SK-N-SH (cell line): ENCODE measurements around the gene U2SURP. TPM values are rescaled to one million over a fixed set of nuclear protein-coding genes. Genes with fewer than 3 reads are reported as not detected.

Experiments
- CTCF ChIA-PET: fragments of 300-600, 350-600 bp; formaldehyde crosslinking; extraction: SDS; loops from one replicate; lab custom pipeline; 2021; lab: Yijun Ruan, JAX
- POLR2A ChIA-PET: fragments of 350-600 bp; sonication (Branson Sonifier 250); formaldehyde crosslinking; extraction: SDS; loops from one replicate; lab custom pipeline; 2020; ENCODE audit warnings: antibody characterized with exemption, inconsistent platforms; lab: Yijun Ruan, JAX
- DNase-seq: peaks from one replicate; pipeline ENCODE4 v3.0.0; 2012
- H2AFZ ChIP-seq: fragments of 200-600 bp; sonication (generic); 2 replicates; pipeline ENCODE4 v1.8.1; 2016; ENCODE audit warnings: antibody characterized with exemption, mild to moderate bottlenecking, low read depth
- H3F3A ChIP-seq: fragments of 200-600 bp; sonication (generic); replicated peaks from 2 replicates; pipeline ENCODE3; 2016; ENCODE audit warnings: antibody characterized with exemption, mild to moderate bottlenecking; ENCODE audit not compliant: insufficient read depth
- H3K27ac ChIP-seq, 2 experiments: fragments of 200-500 bp in 1 of 2; fragments of 200-600 bp in 1 of 2; sonication (Bioruptor generic) in 1 of 2; sonication (generic), shearing (Covaris generic) in 1 of 2; 2 replicates each; pipeline versions ENCODE4 v1.5.1 to v1.6.1; 2014 to 2016; ENCODE audit warnings: low read depth in 2 of 2, inconsistent platforms in 1 of 2, low read length in 1 of 2, mild to moderate bottlenecking in 1 of 2, mixed read lengths in 1 of 2
- H3K27me3 ChIP-seq: fragments of 200-600 bp; sonication (generic), shearing (Covaris generic); 2 replicates; pipeline ENCODE4 v1.6.1; 2016; ENCODE audit warnings: mixed run types; ENCODE audit not compliant: insufficient read depth
- H3K36me3 ChIP-seq, 2 experiments: fragments of 200-500 bp in 1 of 2; fragments of 200-600 bp in 1 of 2; sonication (Bioruptor generic) in 1 of 2; sonication (generic) in 1 of 2; replicated peaks in 1 of 2; 2 replicates each; pipeline versions ENCODE3 to v1.5.1; 2014 to 2016; ENCODE audit warnings: low read length in 1 of 2, mild to moderate bottlenecking in 1 of 2; ENCODE audit not compliant: insufficient read depth in 2 of 2, control insufficient read depth in 1 of 2
- H3K4me1 ChIP-seq, 2 experiments: fragments of 200-500 bp in 1 of 2; fragments of 200-600 bp in 1 of 2; sonication (Bioruptor generic) in 1 of 2; sonication (generic), shearing (Covaris generic) in 1 of 2; 2 replicates each; pipeline versions ENCODE4 v1.5.1 to v1.6.1; 2014 to 2016; ENCODE audit warnings: low read depth in 1 of 2, low read length in 1 of 2, mixed run types in 1 of 2; ENCODE audit not compliant: insufficient read depth in 2 of 2, control insufficient read depth in 1 of 2
- H3K4me2 ChIP-seq: fragments of 200-600 bp; sonication (generic), shearing (Covaris generic); 2 replicates; pipeline ENCODE4 v1.6.1; 2017; ENCODE audit warnings: mixed run types
- H3K4me3 ChIP-seq, 2 experiments: fragments of 200-500 bp in 1 of 2; fragments of 200-600 bp in 1 of 2; sonication (Bioruptor generic) in 1 of 2; sonication (generic), shearing (Covaris generic) in 1 of 2; 2 replicates each; pipeline versions ENCODE4 v1.5.1 to v1.8.1; 2014 to 2016; ENCODE audit warnings: low read depth in 2 of 2, inconsistent platforms in 1 of 2, low read length in 1 of 2, mild to moderate bottlenecking in 1 of 2, mixed read lengths in 1 of 2, moderate library complexity in 1 of 2
- H3K79me2 ChIP-seq: fragments of 200-600 bp; sonication (generic); 2 replicates; pipeline ENCODE4 v1.8.1; 2017; ENCODE audit warnings: mild to moderate bottlenecking; ENCODE audit not compliant: insufficient read depth
- H3K9ac ChIP-seq: fragments of 200-600 bp; sonication (generic); 2 replicates; pipeline ENCODE4 v1.6.1; 2017; ENCODE audit warnings: mixed run types
- H3K9me2 ChIP-seq: fragments of 200-600 bp; sonication (generic); 2 replicates; pipeline ENCODE4 v1.6.1; 2017; ENCODE audit warnings: mixed run types
- H3K9me3 ChIP-seq: fragments of 200-600 bp; sonication (generic); 2 replicates; pipeline ENCODE4 v1.6.1; 2017; ENCODE audit warnings: mixed run types, mild to moderate bottlenecking, moderate library complexity
- H4K20me1 ChIP-seq: fragments of 200-600 bp; sonication (generic); 2 replicates; pipeline ENCODE4 v1.6.1; 2017; ENCODE audit warnings: mild to moderate bottlenecking, mixed run types; ENCODE audit not compliant: insufficient read depth
- CHD2 ChIP-seq: fragments of 150-350 bp; IDR thresholded peaks from 2 replicates; pipeline ENCODE4 v1.6.1; 2018; ENCODE audit warnings: low read length; ENCODE audit not compliant: partially characterized antibody
- CTCF ChIP-seq: fragments of 200-600 bp; sonication (generic); IDR thresholded peaks from 2 replicates; pipeline ENCODE4 v1.6.1; 2017; ENCODE audit warnings: antibody characterized with exemption, mild to moderate bottlenecking, moderate library complexity
- ELF1 ChIP-seq: IDR thresholded peaks from 2 replicates; pipeline ENCODE4 v1.4.0; 2012
- EP300 ChIP-seq, 2 experiments: IDR thresholded peaks; 2 replicates each; pipeline versions ENCODE4 v1.4.0 to v1.6.1; 2012; ENCODE audit warnings: borderline replicate concordance in 1 of 2, low read depth in 1 of 2, low read length in 1 of 2
- FOXJ3 ChIP-seq: sonication (generic); formaldehyde crosslinking; IDR thresholded peaks from 2 replicates; pipeline ENCODE4 v1.5.1; 2020; ENCODE audit warnings: mild to moderate bottlenecking, missing genetic modification reagents
- GABPA ChIP-seq: IDR thresholded peaks from 2 replicates; pipeline ENCODE4 v1.4.0; 2012; ENCODE audit warnings: low read depth, mild to moderate bottlenecking
- GATA2 ChIP-seq: sonication (generic); formaldehyde crosslinking; IDR thresholded peaks from 2 replicates; pipeline ENCODE4 v1.5.0; 2020; ENCODE audit warnings: mild to moderate bottlenecking, missing genetic modification reagents
- IRF3 ChIP-seq: fragments of 150-350 bp; IDR thresholded peaks from 2 replicates; pipeline ENCODE4 v1.6.1; 2016; ENCODE audit warnings: mild to moderate bottlenecking, low read depth, low read length
- MEF2A ChIP-seq: IDR thresholded peaks from 2 replicates; pipeline ENCODE4 v1.4.0; 2012; ENCODE audit warnings: low read depth, borderline replicate concordance
- MXI1 ChIP-seq: IDR thresholded peaks from 2 replicates; pipeline ENCODE4 v1.6.1; 2012; ENCODE audit warnings: mild to moderate bottlenecking, low read depth, low read length, improper control_type of control experiment
- NRF1 ChIP-seq: IDR thresholded peaks from 2 replicates; pipeline ENCODE4 v1.6.1; 2012; ENCODE audit warnings: low read depth, mild to moderate bottlenecking, low read length
- POLR2AphosphoS5 ChIP-seq: IDR thresholded peaks from 2 replicates; pipeline ENCODE4 v1.6.1; 2012; ENCODE audit warnings: low read depth, low read length
- RAD21 ChIP-seq: IDR thresholded peaks from 2 replicates; pipeline ENCODE4 v1.6.1; 2012; ENCODE audit warnings: mild to moderate bottlenecking, low read length
- RCOR1 ChIP-seq: fragments of 150-350 bp; IDR thresholded peaks from 2 replicates; pipeline ENCODE4 v1.6.1; 2017; ENCODE audit warnings: antibody characterized with exemption, low read length
- RFX5 ChIP-seq: IDR thresholded peaks from 2 replicates; pipeline ENCODE4 v1.6.1; 2012; ENCODE audit warnings: mild to moderate bottlenecking, improper control_type of control experiment, low read length
- SIN3A ChIP-seq: IDR thresholded peaks from 2 replicates; pipeline ENCODE4 v1.6.1; 2012; ENCODE audit warnings: low read depth, mild to moderate bottlenecking, low read length, moderate library complexity, borderline replicate concordance
- SMC3 ChIP-seq: IDR thresholded peaks from 2 replicates; pipeline ENCODE4 v1.6.1; 2012; ENCODE audit warnings: low read depth, low read length, improper control_type of control experiment
- TEAD4 ChIP-seq: IDR thresholded peaks from 2 replicates; pipeline ENCODE4 v1.4.0; 2012; ENCODE audit warnings: mild to moderate bottlenecking, borderline replicate concordance; ENCODE audit not compliant: insufficient read depth
- USF1 ChIP-seq: IDR thresholded peaks from 2 replicates; pipeline ENCODE4 v1.4.0; 2012; ENCODE audit warnings: low read depth, borderline replicate concordance
- USF2 ChIP-seq: fragments of 150-350 bp; IDR thresholded peaks from 2 replicates; pipeline ENCODE4 v1.6.1; 2017; ENCODE audit warnings: antibody characterized with exemption, low read length, low read depth, borderline replicate concordance
- WGBS: methylation state at CpG from one replicate; pipeline ENCODE4 v1.1.6; 2017; ENCODE audit warnings: low lambda C conversion rate; 5-methylcytosine and 5-hydroxymethylcytosine counted together
- polyA plus RNA-seq, 3 experiments: library from polyadenylated mRNA; depleted of rRNA; stranded (reverse); fragments of >200 nt; gene quantifications; 2 replicates each; pipeline ENCODE4 v1.2.3, GENCODE V29; 2012

The U2SURP gene
- polyA plus RNA-seq, 1 of the 3 experiments (the other 2 are of a cell fraction), result 10.9 TPM

- ChIA-PET POLR2A (no interaction called here), CTCF (interaction anchor here (0.6 to 3.3 kb wide), 30 partner anchors 10 to 413 kb away, joined by 3 to 37 read pairs (median 4); partner anchors contain the start of gene PLS1)
- no peak overlapping the region for H3K9ac ChIP-seq
- no peaks in the 10 kb centered on the region for H3K36me3 ChIP-seq
- H3K4me3 ChIP-seq, result no peak overlapping the region
- WGBS, result 13% methylated on average over 4 of the region's 4 CpGs
- H3K27ac ChIP-seq, result no peak overlapping the region
- peak; percentile 69 for DNase-seq
- H3K9me3 ChIP-seq, result no peaks in the 10 kb centered on the region
- H4K20me1 ChIP-seq, result no peaks in the 10 kb centered on the region
- TF ChIP-seq CTCF, result peak; percentile 84
- peak; percentile 75 for TF ChIP-seq SMC3
- TF ChIP-seq RAD21, result peak; percentile 88
- no peak for TF ChIP-seq USF1
- no peak for TF ChIP-seq MXI1
- no peak for TF ChIP-seq RCOR1
- no peak for TF ChIP-seq POLR2AphosphoS5
- TF ChIP-seq, all 33 proteins: peak for 3
- H3K9me2 ChIP-seq, result no peaks in the 10 kb centered on the region
- H3F3A ChIP-seq, result no peaks in the 10 kb centered on the region
- H3K27me3 ChIP-seq, result no peaks in the 10 kb centered on the region
- H2AFZ ChIP-seq, result no peak overlapping the region
- H3K79me2 ChIP-seq, result peaks cover under 1% of the 10 kb centered on the region; the same call in 1 of the 2 replicates
- peaks cover 0 to 11% of the 10 kb centered on the region in 2 experiments; a peak in 1 of 4 replicates for H3K4me1 ChIP-seq
- no peak overlapping the region for H3K4me2 ChIP-seq
Measured at GRCh38 chr3:142993958-142994442, 7.4 kb upstream of the U2SURP start.

GRCh38 chr3:142997330-142997729 is 4.0 kb upstream of the U2SURP start:
- TF ChIP-seq MXI1 (no peak), USF2 (no peak), CHD2 (no peak), GATA2 (CRISPR knock-in tag) (no peak), TEAD4 (no peak), EP300 (IDR thresholded peaks at IDR 0.05; ENCODE audit: borderline replicate concordance in 1 of 2, low read depth in 1 of 2, low read length in 1 of 2) (no peak), GABPA (no peak), IRF3 (no peak), SIN3A (no peak), NRF1 (no peak), ELF1 (no peak), RFX5 (no peak), MEF2A (no peak), FOXJ3 (CRISPR knock-in tag) (no peak)
- Histone ChIP-seq H3F3A (peaks cover 15% of the 10 kb centered on the region), H3K9me3 (no peaks in the 10 kb centered on the region), H3K27ac (no peak overlapping the region), H3K79me2 (peaks cover 25% of the 10 kb centered on the region), H3K9me2 (no peaks in the 10 kb centered on the region), H3K4me2 (no peak overlapping the region), H3K4me3 (no peak overlapping the region), H2AFZ (peak overlapping the region; percentile 70; the same call in 1 of the 2 replicates), H3K4me1 (peaks cover 9 to 11% of the 10 kb centered on the region in 2 experiments; a peak in 2 of 4 replicates), H4K20me1 (no peaks in the 10 kb centered on the region), H3K36me3 (no peaks in the 10 kb centered on the region), H3K9ac (no peak overlapping the region), H3K27me3 (no peaks in the 10 kb centered on the region)
- DNase-seq, result no peak
- ChIA-PET POLR2A (no interaction called here), CTCF (interaction anchor here (0.8 to 1.2 kb wide), 2 partner anchors 19 to 168 kb away, joined by 3 to 7 read pairs; no protein-coding TSS in a partner anchor)
- WGBS, result 41% methylated on average over 2 of the region's 2 CpGs
